GM12874 (cell line): ENCODE measurements around the gene FURIN.

Experiments used
- TF ChIP-seq, protein P1 (sequence below): IDR thresholded peaks from 2 replicates; pipeline ENCODE4 v1.5.1; 2011; ENCODE audit warnings: low read depth, mild to moderate bottlenecking, control low read depth, low read length, moderate library complexity; ENCODE audit not compliant: insufficient read depth

FURIN gene

DNA sequence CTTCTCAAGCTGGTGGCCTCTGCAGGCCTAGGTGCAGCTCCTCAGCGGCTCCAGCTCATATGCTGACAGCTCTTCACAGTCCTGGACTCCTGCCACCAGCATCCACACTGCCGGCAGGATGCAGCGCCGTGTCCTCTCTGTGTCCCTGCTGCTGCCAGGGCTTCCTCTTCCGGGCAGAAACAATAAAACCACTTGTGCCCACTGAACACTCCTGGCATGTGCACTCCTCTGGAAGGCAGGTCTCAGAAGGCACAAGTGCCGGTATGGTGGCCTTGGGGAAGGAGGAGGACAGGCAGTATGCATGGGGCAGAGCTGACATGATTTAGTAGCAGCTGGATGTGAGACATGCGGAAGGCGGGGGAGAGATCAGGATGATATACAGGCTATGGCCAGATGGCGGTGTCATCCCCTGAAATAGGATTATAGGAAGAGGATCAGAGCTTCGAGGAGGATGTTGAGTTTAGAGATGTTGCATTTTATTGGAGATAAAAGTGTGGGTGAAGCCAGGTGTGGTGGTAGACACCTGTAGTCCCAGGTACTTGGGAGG is 27.3 kb downstream of the FURIN start:
- TF ChIP-seq, protein P1, sequence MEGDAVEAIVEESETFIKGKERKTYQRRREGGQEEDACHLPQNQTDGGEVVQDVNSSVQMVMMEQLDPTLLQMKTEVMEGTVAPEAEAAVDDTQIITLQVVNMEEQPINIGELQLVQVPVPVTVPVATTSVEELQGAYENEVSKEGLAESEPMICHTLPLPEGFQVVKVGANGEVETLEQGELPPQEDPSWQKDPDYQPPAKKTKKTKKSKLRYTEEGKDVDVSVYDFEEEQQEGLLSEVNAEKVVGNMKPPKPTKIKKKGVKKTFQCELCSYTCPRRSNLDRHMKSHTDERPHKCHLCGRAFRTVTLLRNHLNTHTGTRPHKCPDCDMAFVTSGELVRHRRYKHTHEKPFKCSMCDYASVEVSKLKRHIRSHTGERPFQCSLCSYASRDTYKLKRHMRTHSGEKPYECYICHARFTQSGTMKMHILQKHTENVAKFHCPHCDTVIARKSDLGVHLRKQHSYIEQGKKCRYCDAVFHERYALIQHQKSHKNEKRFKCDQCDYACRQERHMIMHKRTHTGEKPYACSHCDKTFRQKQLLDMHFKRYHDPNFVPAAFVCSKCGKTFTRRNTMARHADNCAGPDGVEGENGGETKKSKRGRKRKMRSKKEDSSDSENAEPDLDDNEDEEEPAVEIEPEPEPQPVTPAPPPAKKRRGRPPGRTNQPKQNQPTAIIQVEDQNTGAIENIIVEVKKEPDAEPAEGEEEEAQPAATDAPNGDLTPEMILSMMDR = no peak

DNA sequence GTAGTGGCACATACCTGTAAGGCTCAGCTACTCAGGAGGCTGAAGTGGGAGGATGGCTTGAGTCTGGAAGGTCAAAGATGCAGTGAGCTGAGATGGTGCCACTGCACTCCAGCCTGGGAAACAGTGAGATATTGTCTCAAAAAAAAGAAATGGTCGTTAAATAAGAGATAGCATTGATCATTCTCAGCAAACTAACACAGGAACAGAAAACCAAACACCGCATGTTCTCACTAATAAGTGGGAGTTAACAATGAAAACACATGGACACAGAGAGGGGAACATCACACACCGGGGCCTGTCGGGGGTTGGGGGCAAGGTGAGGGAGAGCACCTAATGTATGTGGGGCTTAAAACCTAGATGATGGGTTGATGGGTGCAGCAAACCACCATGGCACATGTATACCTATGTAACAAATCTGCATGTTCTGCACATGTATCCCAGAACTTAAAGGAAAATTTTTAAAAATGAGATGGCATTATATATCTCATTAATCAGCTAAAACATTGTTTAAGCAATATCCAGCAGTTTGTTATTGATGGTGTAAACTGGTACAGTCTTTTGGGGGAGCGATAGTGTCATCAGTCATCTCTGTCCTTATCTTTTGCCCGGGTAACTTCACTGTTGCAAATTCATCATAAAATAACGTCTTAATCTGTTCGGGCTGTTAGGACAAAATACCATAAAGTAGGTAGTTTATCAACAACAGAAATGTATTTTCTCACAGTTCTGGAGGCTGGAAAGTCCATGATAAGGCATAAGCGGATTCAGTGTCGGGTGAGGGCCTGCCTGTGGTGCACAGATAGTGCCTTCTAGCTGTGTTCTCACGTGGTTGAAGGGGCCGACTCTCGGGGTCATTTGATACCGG is 33.0 kb downstream of the FURIN start:
- TF ChIP-seq, protein P1 = no peak

DNA sequence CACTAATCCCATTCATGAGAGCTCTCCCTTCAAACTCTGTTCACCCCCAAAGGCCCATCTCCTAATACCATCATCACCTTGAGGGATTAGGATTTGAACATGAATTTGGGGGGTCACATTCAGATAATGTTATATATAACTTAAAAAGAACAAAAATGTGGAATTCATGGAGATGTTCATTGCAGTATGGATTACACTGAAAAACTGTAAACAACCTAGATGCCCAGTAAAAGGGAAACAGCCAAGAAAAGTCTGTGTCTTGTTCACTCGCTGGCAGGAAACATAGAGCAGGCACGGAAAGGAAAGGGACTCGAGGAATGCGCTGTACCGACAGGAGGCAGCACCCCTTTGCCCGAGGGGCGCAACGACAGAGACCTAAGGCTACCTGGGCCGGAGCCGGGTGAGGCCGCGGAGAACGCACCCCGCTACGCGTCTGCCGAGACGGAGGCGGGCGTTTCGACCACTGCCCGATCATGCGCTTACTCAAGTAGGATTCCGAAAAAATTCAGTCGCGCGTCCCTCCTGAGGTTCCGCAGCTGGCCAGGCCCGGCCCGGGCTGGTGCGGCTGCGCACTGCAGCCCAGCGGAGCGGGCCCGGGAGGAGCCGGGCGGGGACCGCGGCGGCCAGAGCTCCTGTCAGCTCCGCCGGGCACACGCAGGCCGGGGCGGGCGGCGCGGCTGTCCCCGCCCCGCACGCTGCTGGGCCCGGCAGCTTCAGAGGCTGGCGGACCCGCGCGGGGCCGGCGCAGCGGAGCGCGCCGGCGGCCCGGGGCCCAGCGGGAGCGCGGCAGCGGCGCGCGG is 33.9 kb downstream of the FURIN start:
- TF ChIP-seq, protein P1 = peak; percentile 75

DNA sequence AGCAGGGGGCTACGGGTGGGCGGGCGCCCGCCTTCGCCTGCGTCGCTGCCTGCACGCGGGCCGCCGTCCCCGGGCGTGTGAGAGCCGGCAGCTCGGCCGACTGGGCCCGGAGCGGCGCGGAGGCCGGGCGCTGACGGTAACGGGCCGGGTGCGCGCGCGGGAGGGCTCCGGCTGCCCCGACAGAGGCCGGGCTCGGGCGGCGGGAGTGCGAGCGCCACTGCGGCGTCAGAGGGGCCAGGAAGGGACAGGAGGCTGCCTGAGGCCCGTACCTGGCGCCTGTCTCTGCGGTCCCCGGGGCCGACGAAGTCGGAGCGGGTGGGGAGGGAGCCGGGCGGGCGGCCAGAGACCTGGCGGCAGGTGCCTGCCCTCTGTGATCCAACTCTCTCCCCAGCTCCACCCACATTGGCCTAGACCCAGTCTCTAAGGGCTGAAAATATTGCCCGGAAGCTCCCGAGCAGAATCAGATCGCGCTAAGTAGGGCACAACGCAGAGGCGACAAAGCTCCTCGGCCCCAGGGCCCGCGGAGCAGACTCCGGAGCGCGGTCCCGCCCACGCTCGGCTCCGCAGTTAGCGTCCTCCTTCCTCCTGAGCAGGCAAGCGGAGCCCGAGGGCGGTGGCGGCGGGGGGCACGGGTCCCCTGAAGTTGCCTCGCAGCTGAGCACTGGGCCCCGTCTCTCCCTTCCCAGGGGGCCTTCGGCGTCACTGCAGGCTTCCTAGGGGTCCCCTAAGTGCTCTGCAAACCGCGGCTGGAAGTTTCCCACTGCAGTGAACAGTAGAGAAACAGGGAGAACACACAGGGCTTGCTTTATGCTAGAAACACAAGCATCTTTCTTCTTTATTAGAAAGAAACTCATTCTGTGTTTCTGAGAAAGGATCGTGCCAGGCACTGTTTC is 34.7 kb downstream of the FURIN start, which contains the start of gene MAN2A2:
TSS of gene MAN2A2 (plus strand) at position 463 of the 893 bp plus-strand sequence. CDS start 906 bp downstream, outside the sequence.
- TF ChIP-seq, protein P1 = no peak

DNA sequence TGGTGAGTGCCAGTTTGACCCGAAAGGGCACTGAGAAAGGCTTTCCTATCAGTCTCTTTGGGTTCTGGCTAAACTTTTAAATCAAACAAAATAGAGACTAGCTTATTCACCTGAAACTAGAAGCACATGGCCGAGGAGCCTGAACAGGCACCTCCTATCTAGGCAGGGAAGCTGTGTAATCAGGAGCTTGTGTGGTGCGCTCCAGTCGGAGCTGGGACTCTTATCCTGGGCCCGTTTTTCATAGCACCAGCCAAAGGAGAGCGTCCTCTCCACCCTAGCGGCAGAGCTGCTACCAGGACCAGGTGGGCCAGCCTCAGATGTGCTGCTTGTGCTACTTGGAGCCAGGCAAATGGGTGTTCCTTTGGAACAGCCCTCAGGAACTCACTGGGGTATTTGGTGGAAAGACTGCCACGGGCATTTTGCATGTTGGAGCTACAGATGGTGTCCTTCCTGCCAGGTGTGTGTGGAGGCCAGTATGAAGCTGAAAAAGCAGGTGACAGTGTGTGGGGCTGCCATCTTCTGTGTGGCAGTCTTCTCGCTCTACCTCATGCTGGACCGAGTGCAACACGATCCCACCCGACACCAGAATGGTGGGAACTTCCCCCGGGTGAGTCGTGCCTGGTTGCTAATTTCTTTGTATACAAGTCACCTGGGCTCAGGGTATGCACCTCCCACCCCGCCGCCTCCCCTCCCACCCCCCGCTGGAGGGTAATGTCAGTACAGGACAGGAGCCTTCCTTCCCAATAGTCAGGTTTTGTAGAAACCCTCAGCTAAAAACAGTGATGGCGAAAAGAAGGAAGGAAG is 35.5 kb downstream of the FURIN start:
- TF ChIP-seq, protein P1 = no peak

DNA sequence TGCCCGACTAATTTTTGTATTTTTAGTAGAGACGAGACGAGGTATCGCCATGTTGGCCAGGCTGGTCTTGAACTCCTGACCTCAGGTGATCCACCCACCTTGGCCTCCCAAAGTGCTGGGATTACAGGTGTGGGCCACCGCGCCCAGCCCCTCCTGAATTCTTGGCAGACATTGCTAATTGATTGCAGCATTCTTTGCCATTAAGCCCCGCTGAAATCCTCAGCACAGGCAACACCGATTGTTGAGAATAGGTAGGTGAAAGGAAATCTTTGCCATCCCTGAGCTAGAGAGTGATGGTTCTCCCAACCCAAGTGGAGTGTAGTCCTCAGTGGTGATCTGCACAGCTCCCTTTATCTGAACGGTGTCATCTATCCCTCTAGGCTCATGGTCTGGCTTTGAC is 36.4 kb downstream of the FURIN start:
- TF ChIP-seq, protein P1 = no peak
